Keratinocyte (primary cell): Measurements from ENCODE around the gene IL1RAPL2. TPM values are rescaled to one million over a fixed set of nuclear protein-coding genes. Genes with fewer than 3 reads are reported as not detected.

ENCODE experiments used
- DNase-seq: peaks from one replicate; pipeline ENCODE4 v3.0.0-alpha.2; 2011; ENCODE audit warnings: low read depth, missing footprints, low spot score
- FAIRE-seq: peaks from 2 replicates; lab custom pipeline; 2011; peaks lifted over from hg19 to GRCh38; lab: Jason Lieb, UNC
- H2AFZ ChIP-seq: 2 replicates; pipeline ENCODE4 v1.6.0; 2012; ENCODE audit warnings: low read length, control low read depth, inconsistent platforms; ENCODE audit not compliant: control insufficient read depth
- H3K27ac ChIP-seq: 2 replicates; pipeline ENCODE4 v1.5.1; 2011; ENCODE audit warnings: low read length; ENCODE audit not compliant: control insufficient read depth, insufficient read depth
- H3K27me3 ChIP-seq: 3 replicates; pipeline ENCODE4 v1.6.0; 2011; ENCODE audit warnings: low read length; ENCODE audit not compliant: control insufficient read depth, insufficient read depth; ENCODE audit errors: extremely low read depth
- H3K36me3 ChIP-seq, 2 experiments: 2 replicates in 1 of 2; 3 replicates in 1 of 2; pipeline ENCODE4 v1.5.1; 2011; ENCODE audit warnings: low read length in 2 of 2, mild to moderate bottlenecking in 1 of 2; ENCODE audit not compliant: control insufficient read depth in 2 of 2, insufficient read depth in 2 of 2; ENCODE audit errors: extremely low read depth in 1 of 2
- H3K4me1 ChIP-seq: 3 replicates; pipeline ENCODE4 v1.5.1; 2011; ENCODE audit warnings: low read length; ENCODE audit not compliant: control insufficient read depth, insufficient read depth; ENCODE audit errors: extremely low read depth
- H3K4me2 ChIP-seq: 3 replicates; pipeline ENCODE4 v1.6.0; 2011; ENCODE audit warnings: low read depth, low read length; ENCODE audit not compliant: control insufficient read depth, insufficient read depth; ENCODE audit errors: extremely low read depth
- H3K4me3 ChIP-seq, 3 experiments: fragments of 200-600 bp in 1 of 3; sonication (generic) in 1 of 3; 2 replicates in 2 of 3; 3 replicates in 1 of 3; pipeline ENCODE4 v1.5.1; 2011 to 2016; ENCODE audit warnings: low read length in 3 of 3, mild to moderate bottlenecking in 3 of 3, control low read depth in 2 of 3, inconsistent platforms in 1 of 3, low read depth in 1 of 3, mixed read lengths in 1 of 3, mixed run types in 1 of 3, moderate library complexity in 1 of 3; ENCODE audit not compliant: control insufficient read depth in 2 of 3, insufficient read depth in 2 of 3; ENCODE audit errors: extremely low read depth in 1 of 3
- H3K79me2 ChIP-seq: 2 replicates; pipeline ENCODE4 v1.6.0; 2012; ENCODE audit warnings: low read length; ENCODE audit not compliant: control insufficient read depth, insufficient read depth
- H3K9ac ChIP-seq: 3 replicates; pipeline ENCODE4 v1.6.0; 2011; ENCODE audit warnings: low read length; ENCODE audit not compliant: control insufficient read depth, insufficient read depth; ENCODE audit errors: extremely low read depth
- H3K9me1 ChIP-seq: 3 replicates; pipeline ENCODE4 v1.6.0; 2011; ENCODE audit warnings: low read length; ENCODE audit not compliant: control insufficient read depth, insufficient read depth; ENCODE audit errors: extremely low read depth
- H3K9me3 ChIP-seq: 2 replicates; pipeline ENCODE4 v1.5.1; 2012; ENCODE audit warnings: low read depth, low read length; ENCODE audit not compliant: control insufficient read depth
- H4K20me1 ChIP-seq: 3 replicates; pipeline ENCODE4 v1.6.0; 2011; ENCODE audit warnings: low read length; ENCODE audit not compliant: control insufficient read depth, insufficient read depth; ENCODE audit errors: extremely low read depth
- CTCF ChIP-seq, 3 experiments: IDR thresholded peaks in 1 of 3; conservative IDR thresholded peaks in 1 of 3; optimal IDR thresholded peaks in 1 of 3; 2 replicates in 2 of 3; 3 replicates in 1 of 3; pipeline versions ENCODE3 to v1.5.1; 2011; ENCODE audit warnings: low read length in 3 of 3, mild to moderate bottlenecking in 3 of 3, moderate library complexity in 2 of 3, control low read depth in 1 of 3, inconsistent platforms in 1 of 3; ENCODE audit not compliant: insufficient read depth in 2 of 3; ENCODE audit errors: extremely low read depth in 1 of 3
- EZH2 ChIP-seq: IDR thresholded peaks from one replicate; pipeline ENCODE4 v1.6.1; 2012; ENCODE audit warnings: inconsistent platforms, mild to moderate bottlenecking, low read length, moderate library complexity
- dilution Hi-C: fragments of 300-500 bp; cut with MboI; formaldehyde crosslinking; loops from one replicate; pipeline ENCODE4 v1.7.0; 2020; ENCODE audit warnings: low sequenced_read_pairs; ENCODE audit not compliant: extremely low pct_ligation_motif_present
- polyA plus RNA-seq, 5 experiments: library from polyadenylated mRNA; depleted of rRNA in 3 of 5; stranded (reverse) in 3 of 5; stranded (forward) in 1 of 5; unstranded in 1 of 5; fragments of >200 nt; gene quantifications; 1 replicate in 1 of 5; 2 replicates in 3 of 5; 3 replicates in 1 of 5; pipeline versions ENCODE4 v1.2.1 to v1.2.3, GENCODE V29; 2011 to 2012; ENCODE audit warnings: missing spikeins in 2 of 5, low read depth in 1 of 5, low replicate concordance in 1 of 5

The IL1RAPL2 gene
- polyA plus RNA-seq, 1 donor (not counting 4 experiments of a cell fraction or from before 2014, with no cell fraction given): 0.24 TPM

DNA sequence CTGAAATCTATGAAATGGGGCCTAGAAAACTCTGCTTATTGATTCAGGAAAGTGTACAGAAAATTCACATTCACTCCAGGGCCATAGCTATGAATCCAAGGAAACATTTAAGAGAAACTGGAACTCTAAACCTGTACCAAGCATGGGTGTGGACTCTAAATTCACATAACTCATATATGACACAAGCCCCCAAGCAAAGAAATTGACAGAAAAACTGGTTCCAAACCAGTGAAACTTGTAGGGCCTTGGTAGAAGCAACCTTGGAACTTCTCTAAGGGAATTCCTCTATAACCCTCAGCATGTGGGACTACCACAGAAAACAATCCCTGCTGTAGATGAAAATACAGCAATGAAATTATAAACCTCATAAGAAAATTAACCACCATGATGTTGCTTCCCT lies 1149.7 kb downstream of the IL1RAPL2 start:
- H3K9me1 ChIP-seq: no peaks in the 10 kb centered on the region
- no peak overlapping the region for H3K27ac ChIP-seq
- no peak overlapping the region for H3K4me3 ChIP-seq
- dilution Hi-C loops: no loop called here
- FAIRE-seq (no peak), DNase-seq (no peak)
- H3K9ac ChIP-seq: no peak overlapping the region
- no peaks in the 10 kb centered on the region for H3K4me1 ChIP-seq
- no peaks in the 10 kb centered on the region for H3K36me3 ChIP-seq
- H4K20me1 ChIP-seq: no peaks in the 10 kb centered on the region
- H3K79me2 ChIP-seq: no peaks in the 10 kb centered on the region
- TF ChIP-seq CTCF (optimal IDR thresholded peaks at IDR 0.05 in 1 of 3, IDR thresholded peaks at IDR 0.05 in 1 of 3, conservative IDR thresholded peaks at IDR 0.05 in 1 of 3; ENCODE audit: extremely low read depth in 1 of 3, insufficient read depth in 2 of 3, low read length in 3 of 3): no peak
- TF ChIP-seq EZH2: no peak
- no peaks in the 10 kb centered on the region for H3K9me3 ChIP-seq
- no peak overlapping the region for H3K4me2 ChIP-seq
- H2AFZ ChIP-seq: no peak overlapping the region
- no peaks in the 10 kb centered on the region for H3K27me3 ChIP-seq

- no peak for FAIRE-seq
- dilution Hi-C loops: no loop called here
Observed at GRCh38 chrX:105723966-105724735, 1158.2 kb downstream of the IL1RAPL2 start.

More at GRCh38 chrX:105723966-105724735, 1158.2 kb downstream of the IL1RAPL2 start:
- Histone ChIP-seq H3K9ac (no peak overlapping the region), H3K4me3 (no peak overlapping the region), H3K36me3 (no peaks in the 10 kb centered on the region), H3K9me3 (no peaks in the 10 kb centered on the region), H3K9me1 (no peaks in the 10 kb centered on the region), H3K79me2 (no peaks in the 10 kb centered on the region), H3K27me3 (no peaks in the 10 kb centered on the region), H4K20me1 (no peaks in the 10 kb centered on the region), H3K27ac (no peak overlapping the region), H2AFZ (no peak overlapping the region), H3K4me2 (no peak overlapping the region), H3K4me1 (no peaks in the 10 kb centered on the region)
- DNase-seq: no peak
- TF ChIP-seq CTCF (optimal IDR thresholded peaks at IDR 0.05 in 1 of 3, IDR thresholded peaks at IDR 0.05 in 1 of 3, conservative IDR thresholded peaks at IDR 0.05 in 1 of 3; ENCODE audit: extremely low read depth in 1 of 3, insufficient read depth in 2 of 3, low read length in 3 of 3) (no peak), EZH2 (no peak)
